Ishikawa (cell line): ENCODE data around the gene SMTNL1.
A peak's percentile ranks its signal among the peaks of the same experiment; 100 is the strongest.

ENCODE experiments used
- CEBPB ChIP-seq: IDR thresholded peaks from 2 replicates; pipeline ENCODE4 v1.6.1; 2012
- EGR1 ChIP-seq: IDR thresholded peaks from 2 replicates; pipeline ENCODE4 v1.6.1; 2012
- FOXM1 ChIP-seq: IDR thresholded peaks from 2 replicates; pipeline ENCODE4 v1.6.1; 2012; ENCODE audit warnings: low read depth, borderline replicate concordance
- NFIC ChIP-seq: IDR thresholded peaks from 2 replicates; pipeline ENCODE4 v1.6.1; 2012
- RAD21 ChIP-seq: IDR thresholded peaks from 2 replicates; pipeline ENCODE4 v1.6.1; 2012; ENCODE audit warnings: low read depth
- TCF12 ChIP-seq: IDR thresholded peaks from 2 replicates; pipeline ENCODE4 v1.6.1; 2012; ENCODE audit warnings: low read depth
- TEAD4 ChIP-seq: IDR thresholded peaks from 2 replicates; pipeline ENCODE4 v1.6.1; 2012
- TF ChIP-seq, protein P1 (sequence below): IDR thresholded peaks from 2 replicates; pipeline ENCODE4 v1.6.1; 2012
- TF ChIP-seq, protein P2 (sequence below): IDR thresholded peaks from 2 replicates; pipeline ENCODE4 v1.6.1; 2012

DNA sequence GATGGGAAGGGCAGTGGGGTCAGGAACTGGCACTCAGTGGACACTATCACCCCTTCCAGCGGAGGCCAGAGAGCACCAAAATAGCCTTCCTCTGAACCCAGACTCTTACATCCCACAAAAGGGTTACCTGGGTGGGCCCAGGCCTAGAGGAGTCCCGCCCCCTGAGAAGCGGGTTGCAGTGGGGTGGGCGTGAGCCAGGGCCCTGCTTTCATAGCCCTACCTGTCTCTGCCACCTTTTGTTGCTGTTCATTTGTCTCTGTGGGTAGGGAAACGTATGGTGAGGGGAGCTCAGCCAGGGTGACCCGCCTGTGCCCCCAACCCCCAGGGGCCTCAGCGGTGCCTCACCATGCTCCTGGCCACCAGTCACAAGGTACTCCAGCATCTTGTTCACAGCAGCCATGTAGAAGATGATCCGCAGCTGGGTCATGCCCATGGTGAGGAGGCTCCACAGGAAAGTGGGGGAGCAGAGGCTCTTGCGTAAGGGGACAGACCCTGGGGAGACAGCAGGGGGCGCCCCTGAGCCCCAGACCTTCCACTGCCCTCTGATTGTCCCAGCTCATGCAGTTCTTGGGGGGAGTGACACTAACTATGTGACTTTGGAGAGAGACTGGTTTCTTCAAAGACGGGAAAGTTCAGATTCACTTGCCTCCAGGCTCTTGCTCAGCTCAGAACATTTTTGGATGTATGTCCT is 45.9 kb upstream of the SMTNL1 start:
- TF ChIP-seq RAD21 (peak; percentile 37), TCF12 (no peak), FOXM1 (no peak), CEBPB (peak; percentile 96), TEAD4 (no peak), EGR1 (no peak), NFIC (no peak)
- TF ChIP-seq, protein P1, sequence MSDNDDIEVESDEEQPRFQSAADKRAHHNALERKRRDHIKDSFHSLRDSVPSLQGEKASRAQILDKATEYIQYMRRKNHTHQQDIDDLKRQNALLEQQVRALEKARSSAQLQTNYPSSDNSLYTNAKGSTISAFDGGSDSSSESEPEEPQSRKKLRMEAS, result no peak
- TF ChIP-seq, protein P2, sequence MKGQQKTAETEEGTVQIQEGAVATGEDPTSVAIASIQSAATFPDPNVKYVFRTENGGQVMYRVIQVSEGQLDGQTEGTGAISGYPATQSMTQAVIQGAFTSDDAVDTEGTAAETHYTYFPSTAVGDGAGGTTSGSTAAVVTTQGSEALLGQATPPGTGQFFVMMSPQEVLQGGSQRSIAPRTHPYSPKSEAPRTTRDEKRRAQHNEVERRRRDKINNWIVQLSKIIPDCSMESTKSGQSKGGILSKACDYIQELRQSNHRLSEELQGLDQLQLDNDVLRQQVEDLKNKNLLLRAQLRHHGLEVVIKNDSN, result no peak
